A673 (cell line): ENCODE data around the gene NOC3L.

Experiments
- EZH2 ChIP-seq: fragments of 200-600 bp; sonication (generic); IDR thresholded peaks from 2 replicates; pipeline ENCODE4 v1.6.1; 2017; ENCODE audit warnings: borderline replicate concordance, low read depth, mild to moderate bottlenecking, mixed read lengths, antibody characterized with exemption, low read length; ENCODE audit not compliant: poor library complexity, severe bottlenecking
- TF ChIP-seq, protein P1 (sequence below): fragments of 300-800, 200-600 bp; sonication (generic); conservative IDR thresholded peaks from 2 replicates; pipeline ENCODE4 v1.5.1; 2017; ENCODE audit warnings: low read depth, mild to moderate bottlenecking, antibody characterized with exemption, low read length, moderate library complexity, mixed read lengths

DNA sequence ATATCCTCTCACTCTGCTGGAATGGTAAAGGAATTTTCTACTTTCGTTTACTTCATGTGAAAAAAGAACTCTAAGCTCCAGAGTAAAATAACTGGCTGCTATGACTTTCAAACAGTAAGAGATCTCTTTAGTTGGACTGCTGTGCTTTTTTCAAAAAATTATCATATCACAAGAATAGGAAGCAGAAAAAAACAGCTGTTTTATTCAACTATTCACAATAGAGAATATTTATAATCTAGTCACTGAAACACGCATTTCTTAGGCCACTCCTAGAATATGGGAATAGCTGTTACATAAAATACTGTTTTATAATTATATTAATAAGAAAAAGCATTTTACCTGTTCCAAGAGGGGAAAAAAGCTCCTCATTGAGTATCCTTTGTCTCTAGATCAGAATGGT, 29.7 kb downstream of the NOC3L start:
- TF ChIP-seq EZH2 = no peak
- TF ChIP-seq, protein P1, sequence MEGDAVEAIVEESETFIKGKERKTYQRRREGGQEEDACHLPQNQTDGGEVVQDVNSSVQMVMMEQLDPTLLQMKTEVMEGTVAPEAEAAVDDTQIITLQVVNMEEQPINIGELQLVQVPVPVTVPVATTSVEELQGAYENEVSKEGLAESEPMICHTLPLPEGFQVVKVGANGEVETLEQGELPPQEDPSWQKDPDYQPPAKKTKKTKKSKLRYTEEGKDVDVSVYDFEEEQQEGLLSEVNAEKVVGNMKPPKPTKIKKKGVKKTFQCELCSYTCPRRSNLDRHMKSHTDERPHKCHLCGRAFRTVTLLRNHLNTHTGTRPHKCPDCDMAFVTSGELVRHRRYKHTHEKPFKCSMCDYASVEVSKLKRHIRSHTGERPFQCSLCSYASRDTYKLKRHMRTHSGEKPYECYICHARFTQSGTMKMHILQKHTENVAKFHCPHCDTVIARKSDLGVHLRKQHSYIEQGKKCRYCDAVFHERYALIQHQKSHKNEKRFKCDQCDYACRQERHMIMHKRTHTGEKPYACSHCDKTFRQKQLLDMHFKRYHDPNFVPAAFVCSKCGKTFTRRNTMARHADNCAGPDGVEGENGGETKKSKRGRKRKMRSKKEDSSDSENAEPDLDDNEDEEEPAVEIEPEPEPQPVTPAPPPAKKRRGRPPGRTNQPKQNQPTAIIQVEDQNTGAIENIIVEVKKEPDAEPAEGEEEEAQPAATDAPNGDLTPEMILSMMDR = no peak
